GM23338 (cell line): Measurements from ENCODE around the gene KRTAP1-3. TPM values are rescaled to one million over a fixed set of nuclear protein-coding genes. Genes with fewer than 3 reads are reported as not detected.
A peak's percentile ranks its signal among the peaks of the same experiment; 100 is the strongest.

Experiments
- ATAC-seq: fragments of 200-7000 bp; cut with Tn5 transposase; 3 replicates; pipeline ENCODE4 v1.9.1; 2020
- DNase-seq: peaks from one replicate; pipeline ENCODE4 v3.0.0-alpha.2; 2015; ENCODE audit warnings: low spot score
- H2AFZ ChIP-seq: fragments of 200-600 bp; sonication (generic); 2 replicates; pipeline ENCODE4 v1.8.0; 2016; ENCODE audit warnings: antibody characterized with exemption, mild to moderate bottlenecking, moderate library complexity
- H3F3A ChIP-seq: fragments of 200-600 bp; sonication (generic); replicated peaks from 2 replicates; pipeline ENCODE4 v1.8.0; 2017; ENCODE audit warnings: antibody characterized with exemption, mixed run types, low read depth
- H3K27ac ChIP-seq: fragments of 200-600 bp; sonication (generic); 2 replicates; pipeline ENCODE4 v1.6.1; 2016; ENCODE audit warnings: low read depth
- H3K27me3 ChIP-seq: fragments of 200-600 bp; sonication (generic); 2 replicates; pipeline ENCODE4 v1.8.0; 2016; ENCODE audit warnings: mild to moderate bottlenecking, mixed run types, moderate library complexity; ENCODE audit not compliant: insufficient read depth
- H3K36me3 ChIP-seq: fragments of 200-600 bp; sonication (generic); 2 replicates; pipeline ENCODE4 v1.8.0; 2016; ENCODE audit warnings: mild to moderate bottlenecking; ENCODE audit not compliant: insufficient read depth
- H3K4me1 ChIP-seq: fragments of 200-600 bp; sonication (generic); 2 replicates; pipeline ENCODE4 v1.8.0; 2016; ENCODE audit warnings: mild to moderate bottlenecking, moderate library complexity; ENCODE audit not compliant: insufficient read depth
- H3K4me2 ChIP-seq: fragments of 200-600 bp; sonication (generic); 2 replicates; pipeline ENCODE4 v1.7.1; 2017; ENCODE audit warnings: mixed run types
- H3K4me3 ChIP-seq: fragments of 200-600 bp; sonication (generic); 2 replicates; pipeline ENCODE4 v1.6.1; 2016; ENCODE audit warnings: mixed run types
- H3K79me2 ChIP-seq: fragments of 200-600 bp; sonication (generic); replicated peaks from 2 replicates; pipeline ENCODE4 v1.8.0; 2017; ENCODE audit warnings: mild to moderate bottlenecking; ENCODE audit not compliant: insufficient read depth
- H3K9me2 ChIP-seq: fragments of 200-600 bp; sonication (generic); 2 replicates; pipeline ENCODE4 v1.8.0; 2017; ENCODE audit not compliant: insufficient read depth
- H4K20me1 ChIP-seq: fragments of 200-600 bp; sonication (generic); replicated peaks from 2 replicates; pipeline ENCODE4 v1.8.0; 2017; ENCODE audit warnings: mild to moderate bottlenecking; ENCODE audit not compliant: insufficient read depth
- H3K27ac Mint-ChIP-seq: 2 replicates; pipeline ENCODE4 v1.8.0; 2020; ENCODE audit warnings: inconsistent platforms, mild to moderate bottlenecking, moderate library complexity, mixed read lengths
- H3K27me3 Mint-ChIP-seq: 3 replicates; pipeline ENCODE4 v1.8.0; 2022; ENCODE audit warnings: low read depth, mild to moderate bottlenecking, moderate library complexity, mixed read lengths, inconsistent platforms; ENCODE audit not compliant: insufficient read depth, poor library complexity
- H3K36me3 Mint-ChIP-seq: 3 replicates; pipeline ENCODE4 v1.8.0; 2021; ENCODE audit warnings: low read depth, mild to moderate bottlenecking, inconsistent platforms, moderate library complexity, mixed read lengths
- H3K4me1 Mint-ChIP-seq: 3 replicates; pipeline ENCODE4 v1.8.0; 2020; ENCODE audit warnings: mild to moderate bottlenecking, inconsistent platforms, mixed read lengths
- H3K4me3 Mint-ChIP-seq: 3 replicates; pipeline ENCODE4 v1.8.0; 2021; ENCODE audit warnings: moderate library complexity, mild to moderate bottlenecking, inconsistent platforms, mixed read lengths
- H3K9me3 Mint-ChIP-seq: 3 replicates; pipeline ENCODE4 v1.8.0; 2020; ENCODE audit warnings: moderate library complexity, mild to moderate bottlenecking, inconsistent platforms, mixed read lengths
- CTCF ChIP-seq, 2 experiments: fragments of 200-600 bp in 1 of 2; sonication (generic) in 1 of 2; conservative IDR thresholded peaks; 2 replicates each; pipeline versions ENCODE4 v1.5.1 to v1.6.1; 2016 to 2017; ENCODE audit warnings: antibody characterized with exemption in 2 of 2, low read depth in 2 of 2, mild to moderate bottlenecking in 2 of 2, moderate library complexity in 1 of 2
- ETS1 ChIP-seq: IDR thresholded peaks from 2 replicates; pipeline ENCODE4 v1.6.1; 2016; ENCODE audit warnings: antibody characterized with exemption
- EZH2 ChIP-seq: fragments of 200-600 bp; sonication (generic); IDR thresholded peaks from one replicate; pipeline ENCODE4 v1.8.0; 2017; ENCODE audit warnings: antibody characterized with exemption, mild to moderate bottlenecking, low read depth; ENCODE audit not compliant: unreplicated experiment
- EZH2phosphoT487 ChIP-seq: fragments of 200-600 bp; sonication (generic); IDR thresholded peaks from one replicate; pipeline ENCODE4 v1.8.1; 2018; ENCODE audit warnings: antibody characterized with exemption; ENCODE audit not compliant: unreplicated experiment
- JUNB ChIP-seq: IDR thresholded peaks from one replicate; pipeline ENCODE4 v1.6.1; 2016; ENCODE audit warnings: antibody characterized with exemption; ENCODE audit not compliant: unreplicated experiment
- NANOG ChIP-seq: IDR thresholded peaks from 2 replicates; pipeline ENCODE4 v1.6.1; 2016; ENCODE audit warnings: antibody characterized with exemption, borderline replicate concordance
- POLR2AphosphoS5 ChIP-seq: IDR thresholded peaks from 2 replicates; pipeline ENCODE4 v1.6.1; 2016; ENCODE audit warnings: antibody characterized with exemption, low read depth
- STAT1 ChIP-seq: IDR thresholded peaks from one replicate; pipeline ENCODE4 v1.6.1; 2016; ENCODE audit warnings: antibody characterized with exemption; ENCODE audit not compliant: unreplicated experiment
- ZNF114 ChIP-seq: fragments of 250-450 bp; sonication (Bioruptor Pico); IDR thresholded peaks from 2 replicates; pipeline ENCODE4 v1.5.0; 2020; ENCODE audit warnings: mild to moderate bottlenecking, moderate library complexity
- ZNF331 ChIP-seq: fragments of 250-450 bp; sonication (Bioruptor Pico); IDR thresholded peaks from 2 replicates; pipeline ENCODE4 v1.5.0; 2020; ENCODE audit warnings: low read depth, mild to moderate bottlenecking, moderate library complexity
- polyA plus RNA-seq: library from polyadenylated mRNA; unstranded; fragments of >200 nt; fragmentation: Nextera tagmentation; extraction: Ambion mirVana; gene quantifications from 2 replicates; pipeline ENCODE4 v1.2.1, GENCODE V29; 2016
- total RNA-seq: library from RNA; depleted of rRNA; stranded (reverse); fragments of >200 nt; shearing (Covaris generic); gene quantifications from 2 replicates; pipeline ENCODE4 v1.2.3, GENCODE V29; 2014

Gene KRTAP1-3
- total and polyA plus RNA-seq, 2 experiments from 2014 or later = not detected

GRCh38 chr17:40993839-40994238 is 40.8 kb downstream of the KRTAP1-3 start, which contains the start of gene KRTAP3-3:
Gene KRTAP3-3 (minus strand): TSS chr17:40994164. CDS start chr17:40994097, 67 bp downstream.
- Histone ChIP-seq H4K20me1 (no peaks in the 10 kb centered on the region), H3K79me2 (no peaks in the 10 kb centered on the region), H3K36me3 (no peaks in the 10 kb centered on the region), H3K4me2 (no peak within 1 kb of the TSS), H3K4me3 (no peak within 1 kb of the TSS), H3F3A (no peaks in the 10 kb centered on the region), H3K9me2 (0 out of 2 replicates have a peak, but pooled peaks cover 4% of the 10 kb centered on the region), H3K27ac (no peak within 1 kb of the TSS), H3K4me1 (no peaks in the 10 kb centered on the region), H2AFZ (peak within 1 kb of the TSS; percentile 21), H3K27me3 (no peaks in the 10 kb centered on the region)
- Mint-ChIP-seq H3K4me1 (peaks cover 4% of the 10 kb centered on the region; the same call in 2 of the 3 replicates), H3K27me3 (no peaks in the 10 kb centered on the region), H3K4me3 (no peak within 1 kb of the TSS), H3K9me3 (no peaks in the 10 kb centered on the region), H3K27ac (no peak within 1 kb of the TSS), H3K36me3 (no peaks in the 10 kb centered on the region)
- no peak for ATAC-seq
- no peak for DNase-seq
- TF ChIP-seq ZNF331 (CRISPR knock-in tag) (no peak), EZH2 (no peak), ZNF114 (no peak)

- Histone ChIP-seq H3F3A (no peaks in the 10 kb centered on the region), H4K20me1 (no peaks in the 10 kb centered on the region), H3K4me3 (no peak overlapping the region), H3K4me1 (no peaks in the 10 kb centered on the region), H3K27me3 (no peaks in the 10 kb centered on the region), H2AFZ (no peak overlapping the region), H3K79me2 (no peaks in the 10 kb centered on the region), H3K27ac (no peak overlapping the region), H3K4me2 (no peak overlapping the region), H3K9me2 (0 out of 2 replicates have a peak, but pooled peaks cover 4% of the 10 kb centered on the region), H3K36me3 (no peaks in the 10 kb centered on the region)
- H3K27ac Mint-ChIP-seq = no peak overlapping the region
- no peak for ATAC-seq
- TF ChIP-seq NANOG = no peak
- TF ChIP-seq ZNF331 (CRISPR knock-in tag) = no peak
- TF ChIP-seq CTCF (conservative IDR thresholded peaks at IDR 0.05; ENCODE audit: low read depth in 2 of 2) = no peak
- no peak for TF ChIP-seq ETS1
- no peak for TF ChIP-seq JUNB
- TF ChIP-seq EZH2phosphoT487 = no peak
- no peaks in the 10 kb centered on the region for H3K27me3 Mint-ChIP-seq
- no peaks in the 10 kb centered on the region for H3K36me3 Mint-ChIP-seq
- peaks cover 4% of the 10 kb centered on the region; the same call in 2 of the 3 replicates for H3K4me1 Mint-ChIP-seq
- H3K4me3 Mint-ChIP-seq = no peak overlapping the region
- no peaks in the 10 kb centered on the region for H3K9me3 Mint-ChIP-seq
- DNase-seq = no peak
These were observed 41.6 kb downstream of the KRTAP1-3 start for GRCh38 chr17:40993084-40993483.

GRCh38 chr17:40992666-40993065 is 42.0 kb downstream of the KRTAP1-3 start:
- Histone ChIP-seq H3K4me1 (no peaks in the 10 kb centered on the region), H2AFZ (no peak overlapping the region), H3K9me2 (0 out of 2 replicates have a peak, but pooled peaks cover 4% of the 10 kb centered on the region), H3F3A (no peaks in the 10 kb centered on the region), H3K27ac (no peak overlapping the region), H3K36me3 (no peaks in the 10 kb centered on the region), H3K27me3 (no peaks in the 10 kb centered on the region), H3K79me2 (no peaks in the 10 kb centered on the region), H3K4me3 (no peak overlapping the region), H4K20me1 (no peaks in the 10 kb centered on the region), H3K4me2 (no peak overlapping the region)
- H3K36me3 Mint-ChIP-seq = no peaks in the 10 kb centered on the region
- no peaks in the 10 kb centered on the region for H3K27me3 Mint-ChIP-seq
- ATAC-seq (no peak), DNase-seq (no peak)
- H3K9me3 Mint-ChIP-seq = no peaks in the 10 kb centered on the region
- no peak overlapping the region for H3K27ac Mint-ChIP-seq
- no peak overlapping the region for H3K4me3 Mint-ChIP-seq
- peaks cover 4% of the 10 kb centered on the region; the same call in 2 of the 3 replicates for H3K4me1 Mint-ChIP-seq
- TF ChIP-seq EZH2 (no peak), POLR2AphosphoS5 (no peak), STAT1 (no peak), JUNB (no peak)
